Spleen (tissue), 11 donors: ENCODE results near the gene PRKCH. TPM values are rescaled to one million over a fixed set of nuclear protein-coding genes. Genes with fewer than 3 reads are reported as not detected.
A peak's percentile ranks its signal among the peaks of the same experiment; 100 is the strongest.

Experiments
- DNase-seq: peaks from one replicate; pipeline ENCODE4 v3.0.0-alpha.2; 2020
- H3K27ac ChIP-seq, 8 donors: fragments of 200-600 bp; sonication (generic) in 7 of 8; 1 replicate in 4 of 8; 2 replicates in 4 of 8; pipeline versions ENCODE4 v1.5.0 to v1.8.0; 2016 to 2021; ENCODE audit warnings: inconsistent platforms in 4 of 8, mild to moderate bottlenecking in 4 of 8, moderate library complexity in 1 of 8
- H3K27me3 ChIP-seq, 7 donors: fragments of 200-600 bp; sonication (generic) in 6 of 7; replicated peaks in 1 of 7; 1 replicate in 4 of 7; 2 replicates in 3 of 7; pipeline versions ENCODE4 v1.5.0 to v1.8.0; 2016 to 2021; ENCODE audit warnings: inconsistent platforms in 3 of 7, mild to moderate bottlenecking in 1 of 7
- H3K36me3 ChIP-seq, 6 donors: fragments of 200-600 bp; sonication (generic) in 5 of 6; 1 replicate in 4 of 6; 2 replicates in 2 of 6; pipeline versions ENCODE4 v1.5.0 to v1.8.0; 2016 to 2021; ENCODE audit warnings: inconsistent platforms in 2 of 6
- H3K4me1 ChIP-seq, 6 donors: fragments of 200-600 bp; sonication (generic) in 5 of 6; 1 replicate in 3 of 6; 2 replicates in 3 of 6; pipeline versions ENCODE4 v1.5.0 to v1.8.0; 2016 to 2021; ENCODE audit warnings: inconsistent platforms in 3 of 6
- H3K4me3 ChIP-seq, 8 donors: fragments of 200-600 bp; sonication (generic) in 7 of 8; 1 replicate in 4 of 8; 2 replicates in 4 of 8; pipeline versions ENCODE4 v1.5.0 to v1.8.0; 2016 to 2021; ENCODE audit warnings: inconsistent platforms in 4 of 8, mild to moderate bottlenecking in 4 of 8, moderate library complexity in 2 of 8
- H3K9me3 ChIP-seq, 8 donors: fragments of 200-600 bp; sonication (generic) in 7 of 8; 1 replicate in 4 of 8; 2 replicates in 4 of 8; pipeline versions ENCODE4 v1.5.0 to v1.8.0; 2016 to 2021; ENCODE audit warnings: inconsistent platforms in 4 of 8
- CTCF ChIP-seq, 11 experiments: fragments of 200-600 bp in 7 of 11; fragments of 450-650 bp in 4 of 11; sonication (generic) in 4 of 11; IDR thresholded peaks in 8 of 11; conservative IDR thresholded peaks in 3 of 11; 1 replicate in 7 of 11; 2 replicates in 4 of 11; pipeline versions ENCODE4 v1.4.0 to v1.8.0; 2016 to 2021; ENCODE audit warnings: antibody characterized with exemption in 11 of 11, inconsistent platforms in 4 of 11, mild to moderate bottlenecking in 1 of 11
- POLR2A ChIP-seq, 3 donors: fragments of 450-650 bp; IDR thresholded peaks; one replicate each; pipeline ENCODE4 v1.5.1; 2017; ENCODE audit warnings: antibody characterized with exemption in 3 of 3, mild to moderate bottlenecking in 1 of 3
- POLR2AphosphoS5 ChIP-seq, 3 donors: sonication (generic); formaldehyde crosslinking; IDR thresholded peaks; one replicate each; pipeline ENCODE4 v1.5.1; 2017; ENCODE audit warnings: antibody characterized with exemption in 3 of 3
- WGBS, 5 donors: extraction: QIAGEN DNeasy Blood & Tissue Kit in 3 of 5; methylation state at CpG; one replicate each; pipeline versions ENCODE4 v1.1.5 to v1.1.7; 2013 to 2018; 5-methylcytosine and 5-hydroxymethylcytosine counted together
- intact Hi-C: fragments of 100-400 bp; cut with DNase I; formaldehyde crosslinking; loops from one replicate; pipeline ENCODE4 v1.15.0; 2023; ENCODE audit warnings: low total_unique reads
- polyA plus RNA-seq, 3 donors: library from polyadenylated mRNA; stranded (reverse); fragments of 200-250 nt; gene quantifications; one replicate each; pipeline ENCODE4 v1.2.1, GENCODE V29; 2013
- total RNA-seq, 7 donors: library from RNA; depleted of rRNA in 3 of 7; stranded (reverse); fragments of >200 nt in 3 of 7; fragmentation: NEBNext Ultra II Directional in 4 of 7; extraction: Animal tissue kit (Norgen Biotek cat#: 25700) in 4 of 7; gene quantifications; one replicate each; pipeline versions ENCODE4 v1.1.0 to v1.2.1, GENCODE V29; 2016 to 2021
- donor health status: healthy with polysubstance abuse.
- donor health status: DM: no; HTN: no; CAD: no; lungs with moderate emphysema.
- donor health status: DM: no; HTN: no; CAD: no.
- donor health status: Bipolar disorder and iron deficiency.
- donor health status: healthy.
- donor health status: DM: no; HTN: no; CAD: no.
- donor health status: DM: yes; HTN: yes; CAD: no.

Gene PRKCH
- total and polyA plus RNA-seq, 10 donors, result 10.0 to 184 (median 105) TPM

- H3K4me1 ChIP-seq, result peaks cover 6 to 58% (median 28%) of the 10 kb centered on the region in 6 donors
- no peaks in the 10 kb centered on the region for H3K27me3 ChIP-seq
- 68 to 82% (median 74%) methylated on average over 6 of the region's 6 CpGs for WGBS, 5 donors
- no peaks in the 10 kb centered on the region for H3K9me3 ChIP-seq
- no peak for DNase-seq
- intact Hi-C loops, result no loop called here
- peaks cover 0 to 22% (median 4%) of the 10 kb centered on the region in 6 donors for H3K36me3 ChIP-seq
- H3K27ac ChIP-seq, result peak overlapping the region in 1 of 8 donors; percentile 89
- TF ChIP-seq POLR2AphosphoS5 (IDR thresholded peaks at IDR 0.05) (no peak), CTCF (IDR thresholded peaks at IDR 0.05 in 8 of 11, conservative IDR thresholded peaks at IDR 0.05 in 3 of 11) (no peak), POLR2A (IDR thresholded peaks at IDR 0.05) (no peak)
- no peak overlapping the region for H3K4me3 ChIP-seq
Measured at GRCh38 chr14:61555056-61555838, 233.9 kb downstream of the PRKCH start.

- no peak for DNase-seq
- H3K4me1 ChIP-seq, result peaks cover 6 to 61% (median 33%) of the 10 kb centered on the region in 6 donors
- no peak overlapping the region for H3K4me3 ChIP-seq
- intact Hi-C loops, result no loop called here
- 97% methylated on average over 4 of the region's 4 CpGs for WGBS, 5 donors
- H3K36me3 ChIP-seq, result peaks cover 0 to 10% (median 1%) of the 10 kb centered on the region in 6 donors
- no peaks in the 10 kb centered on the region for H3K27me3 ChIP-seq
- no peak for TF ChIP-seq POLR2AphosphoS5 (IDR thresholded peaks at IDR 0.05)
- TF ChIP-seq POLR2A (IDR thresholded peaks at IDR 0.05), result no peak
- TF ChIP-seq CTCF (IDR thresholded peaks at IDR 0.05 in 8 of 11, conservative IDR thresholded peaks at IDR 0.05 in 3 of 11), result no peak
- H3K27ac ChIP-seq, result no peak overlapping the region
- H3K9me3 ChIP-seq, result no peaks in the 10 kb centered on the region
Measured at GRCh38 chr14:61556455-61556854, 235.1 kb downstream of the PRKCH start.

- intact Hi-C loops, result no loop called here
- DNase-seq, result no peak
Measured at GRCh38 chr14:61557262-61557661, 235.9 kb downstream of the PRKCH start.

More at GRCh38 chr14:61557262-61557661, 235.9 kb downstream of the PRKCH start:
- Histone ChIP-seq H3K36me3 (peaks cover 0 to 2% (median 0%) of the 10 kb centered on the region in 6 donors), H3K27ac (no peak overlapping the region), H3K4me1 (peaks cover 6 to 61% (median 35%) of the 10 kb centered on the region in 6 donors), H3K4me3 (no peak overlapping the region), H3K9me3 (no peaks in the 10 kb centered on the region), H3K27me3 (no peaks in the 10 kb centered on the region)
- 76 to 90% (median 81%) methylated on average over 2 of the region's 2 CpGs for WGBS, 5 donors
- TF ChIP-seq POLR2A (IDR thresholded peaks at IDR 0.05), result no peak
- no peak for TF ChIP-seq POLR2AphosphoS5 (IDR thresholded peaks at IDR 0.05)
- TF ChIP-seq CTCF (IDR thresholded peaks at IDR 0.05 in 8 of 11, conservative IDR thresholded peaks at IDR 0.05 in 3 of 11), result no peak
